Fibroblast of lung (primary cell): ENCODE data around the gene REPIN1. TPM values are rescaled to one million over a fixed set of nuclear protein-coding genes. Genes with fewer than 3 reads are reported as not detected.

Experiments used
- DNase-seq, 2 donors: peaks; one replicate each; pipeline versions ENCODE4 v3.0.0 to v3.0.0-alpha.2; 2010; ENCODE audit warnings: low read depth in 2 of 2
- H2AFZ ChIP-seq: 2 replicates; pipeline ENCODE4 v1.5.1; 2012; ENCODE audit warnings: low read length, control low read depth, inconsistent platforms
- H3K27ac ChIP-seq: 2 replicates; pipeline ENCODE4 v1.5.1; 2011; ENCODE audit warnings: low read length, control low read depth; ENCODE audit not compliant: insufficient read depth
- H3K27me3 ChIP-seq: 2 replicates; pipeline ENCODE4 v1.5.1; 2011; ENCODE audit warnings: mild to moderate bottlenecking, low read length; ENCODE audit not compliant: control insufficient read depth, insufficient read depth
- H3K36me3 ChIP-seq: 2 replicates; pipeline ENCODE4 v1.5.1; 2011; ENCODE audit warnings: low read length; ENCODE audit not compliant: control insufficient read depth, insufficient read depth
- H3K4me1 ChIP-seq: 2 replicates; pipeline ENCODE4 v1.5.1; 2011; ENCODE audit warnings: low read length; ENCODE audit not compliant: control insufficient read depth, insufficient read depth; ENCODE audit errors: extremely low read depth
- H3K4me2 ChIP-seq: 2 replicates; pipeline ENCODE4 v1.5.1; 2011; ENCODE audit warnings: low read length, control low read depth; ENCODE audit not compliant: insufficient read depth; ENCODE audit errors: extremely low read depth
- H3K4me3 ChIP-seq, 4 experiments: fragments of 200-600 bp in 1 of 4; sonication (generic) in 1 of 4; replicated peaks in 1 of 4; 2 replicates each; pipeline ENCODE4 v1.5.1; 2011 to 2016; ENCODE audit warnings: low read length in 4 of 4, low read depth in 3 of 4, mild to moderate bottlenecking in 3 of 4, control low read depth in 2 of 4, inconsistent platforms in 1 of 4, mixed read lengths in 1 of 4; ENCODE audit not compliant: insufficient read depth in 1 of 4; ENCODE audit errors: control extremely low read depth in 1 of 4
- H3K79me2 ChIP-seq: 2 replicates; pipeline ENCODE4 v1.5.1; 2012; ENCODE audit warnings: mild to moderate bottlenecking, low read length, inconsistent platforms; ENCODE audit not compliant: control insufficient read depth, insufficient read depth
- H3K9ac ChIP-seq: 2 replicates; pipeline ENCODE4 v1.5.1; 2011; ENCODE audit warnings: mild to moderate bottlenecking, low read length, control low read depth; ENCODE audit not compliant: insufficient read depth
- H3K9me3 ChIP-seq: 2 replicates; pipeline ENCODE4 v1.5.1; 2012; ENCODE audit warnings: low read depth, low read length; ENCODE audit not compliant: control insufficient read depth, insufficient read depth
- H4K20me1 ChIP-seq: 2 replicates; pipeline ENCODE4 v1.5.1; 2011; ENCODE audit warnings: low read length; ENCODE audit not compliant: control insufficient read depth, insufficient read depth; ENCODE audit errors: extremely low read depth
- EZH2 ChIP-seq: IDR thresholded peaks from 2 replicates; pipeline ENCODE4 v1.5.1; 2012; ENCODE audit warnings: low read length, control low read depth, mild to moderate bottlenecking; ENCODE audit errors: missing control alignments
- polyA plus RNA-seq, 2 donors: library from polyadenylated mRNA; depleted of rRNA in 1 of 2; stranded (reverse) in 1 of 2; unstranded in 1 of 2; fragments of >200 nt; gene quantifications; 2 replicates each; pipeline ENCODE4 v1.2.1, GENCODE V29; 2011 to 2012; ENCODE audit warnings: missing spikeins in 1 of 2
- total RNA-seq: library from RNA; depleted of rRNA; stranded (reverse); fragments of >200 nt; gene quantifications from 2 replicates; pipeline ENCODE4 v1.2.1, GENCODE V29; 2014
- TF ChIP-seq, protein P1 (sequence below), 2 donors: IDR thresholded peaks in 1 of 2; conservative IDR thresholded peaks in 1 of 2; 1 replicate in 1 of 2; 2 replicates in 1 of 2; pipeline ENCODE4 v1.5.1; 2011 to 2012; ENCODE audit warnings: low read length in 2 of 2, control low read depth in 1 of 2, inconsistent platforms in 1 of 2, low read depth in 1 of 2, mild to moderate bottlenecking in 1 of 2

REPIN1 gene
- total and polyA plus RNA-seq, 2 donors (not counting 1 experiment from before 2014, with no cell fraction given): 20.8 to 41.3 TPM

DNA sequence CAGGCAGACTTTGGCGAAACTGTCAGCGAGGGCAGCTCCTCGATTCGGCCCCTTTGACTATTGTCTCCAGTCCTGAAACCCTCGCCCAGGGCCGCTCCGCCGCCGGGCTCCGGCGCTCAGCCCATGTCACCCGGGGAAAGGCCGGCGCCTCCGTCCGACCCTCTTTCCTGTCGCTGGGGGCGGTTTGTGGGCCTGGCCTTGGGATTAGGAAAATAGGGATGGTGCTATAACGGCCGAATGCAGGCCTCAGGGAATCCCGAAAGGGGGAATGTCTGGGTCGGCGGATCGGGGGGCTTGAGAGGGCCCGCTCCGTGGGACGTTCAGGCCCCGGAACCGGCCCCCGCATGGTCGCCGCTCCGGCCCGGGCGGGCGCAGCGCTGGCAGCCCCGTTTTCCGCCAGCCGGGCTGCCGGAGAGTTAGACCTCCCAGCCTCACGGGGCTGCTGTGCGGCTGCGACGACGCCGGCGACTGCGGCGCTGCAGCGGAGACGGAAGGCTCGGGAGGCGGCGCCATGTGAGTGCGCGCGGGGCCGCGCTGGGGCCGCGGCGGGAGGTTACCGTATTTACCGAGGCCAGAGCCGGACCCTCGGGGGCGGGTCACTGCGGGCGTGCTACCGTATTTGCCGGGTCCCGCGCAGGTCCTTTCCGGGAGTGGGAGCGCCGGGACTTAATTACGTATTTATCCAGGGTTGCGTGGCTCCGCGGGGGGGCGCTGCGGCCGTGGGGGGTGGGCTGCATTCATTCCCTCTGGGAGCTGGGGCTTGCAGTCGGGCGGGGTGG is 36.4 kb downstream of the REPIN1 start:
- peak; percentile 91 to 92 for DNase-seq

DNA sequence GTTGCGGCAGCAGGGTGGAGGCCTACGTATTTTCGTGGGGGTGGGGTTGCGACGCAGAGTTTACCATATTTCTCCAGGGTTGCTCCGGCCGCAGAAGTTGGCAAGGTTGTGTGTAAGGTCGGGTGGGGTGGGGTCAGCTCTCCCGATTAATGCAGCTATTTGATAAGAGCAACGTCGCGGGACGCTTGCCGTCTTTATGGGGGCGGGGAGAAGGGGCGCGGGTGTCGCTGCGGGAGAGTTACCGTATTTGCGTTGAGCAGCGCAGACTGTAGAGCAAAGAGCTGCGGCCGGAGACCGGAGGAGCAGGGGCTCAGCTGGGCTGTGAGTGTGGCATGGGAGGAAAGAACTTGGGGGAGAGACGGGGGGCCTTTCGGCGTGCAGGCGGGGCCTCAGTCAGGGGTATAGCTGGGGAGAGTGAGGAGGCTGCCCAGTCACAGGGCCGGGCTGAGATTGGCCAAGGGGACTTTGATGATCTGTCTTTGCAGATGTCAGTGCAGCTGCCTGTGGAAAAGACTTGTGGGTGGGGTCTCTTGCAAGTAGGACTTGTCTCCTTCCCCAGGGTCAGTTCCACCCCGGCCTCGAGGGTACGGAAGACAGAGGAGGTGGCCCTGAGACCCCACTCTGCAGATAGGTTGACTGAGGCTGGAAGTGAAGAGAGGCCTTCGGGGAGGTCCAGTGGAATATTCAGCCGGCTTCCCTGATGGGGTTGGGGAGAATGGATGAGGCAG is 37.1 kb downstream of the REPIN1 start:
- peak overlapping the region; percentile 50 for H3K27ac ChIP-seq

More for the DNA sequence above, 36.4 kb downstream of the REPIN1 start:
- TF ChIP-seq, protein P1, sequence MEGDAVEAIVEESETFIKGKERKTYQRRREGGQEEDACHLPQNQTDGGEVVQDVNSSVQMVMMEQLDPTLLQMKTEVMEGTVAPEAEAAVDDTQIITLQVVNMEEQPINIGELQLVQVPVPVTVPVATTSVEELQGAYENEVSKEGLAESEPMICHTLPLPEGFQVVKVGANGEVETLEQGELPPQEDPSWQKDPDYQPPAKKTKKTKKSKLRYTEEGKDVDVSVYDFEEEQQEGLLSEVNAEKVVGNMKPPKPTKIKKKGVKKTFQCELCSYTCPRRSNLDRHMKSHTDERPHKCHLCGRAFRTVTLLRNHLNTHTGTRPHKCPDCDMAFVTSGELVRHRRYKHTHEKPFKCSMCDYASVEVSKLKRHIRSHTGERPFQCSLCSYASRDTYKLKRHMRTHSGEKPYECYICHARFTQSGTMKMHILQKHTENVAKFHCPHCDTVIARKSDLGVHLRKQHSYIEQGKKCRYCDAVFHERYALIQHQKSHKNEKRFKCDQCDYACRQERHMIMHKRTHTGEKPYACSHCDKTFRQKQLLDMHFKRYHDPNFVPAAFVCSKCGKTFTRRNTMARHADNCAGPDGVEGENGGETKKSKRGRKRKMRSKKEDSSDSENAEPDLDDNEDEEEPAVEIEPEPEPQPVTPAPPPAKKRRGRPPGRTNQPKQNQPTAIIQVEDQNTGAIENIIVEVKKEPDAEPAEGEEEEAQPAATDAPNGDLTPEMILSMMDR (conservative IDR thresholded peaks at IDR 0.05 in 1 of 2, IDR thresholded peaks at IDR 0.05 in 1 of 2; ENCODE audit: low read depth in 1 of 2, low read length in 2 of 2): peak in 1 of 2 donors; percentile 10
- TF ChIP-seq EZH2: no peak
- Histone ChIP-seq H3K4me3 (peak overlapping the region; percentile 69 to 73 (median 70)), H4K20me1 (no peaks in the 10 kb centered on the region), H3K79me2 (no peaks in the 10 kb centered on the region), H3K9ac (peak overlapping the region; percentile 57), H3K4me2 (peak overlapping the region; percentile 88), H3K9me3 (no peaks in the 10 kb centered on the region), H3K27me3 (no peaks in the 10 kb centered on the region), H3K27ac (peak overlapping the region; percentile 63), H2AFZ (peak overlapping the region; percentile 84), H3K4me1 (peaks cover 8% of the 10 kb centered on the region), H3K36me3 (no peaks in the 10 kb centered on the region)

DNA sequence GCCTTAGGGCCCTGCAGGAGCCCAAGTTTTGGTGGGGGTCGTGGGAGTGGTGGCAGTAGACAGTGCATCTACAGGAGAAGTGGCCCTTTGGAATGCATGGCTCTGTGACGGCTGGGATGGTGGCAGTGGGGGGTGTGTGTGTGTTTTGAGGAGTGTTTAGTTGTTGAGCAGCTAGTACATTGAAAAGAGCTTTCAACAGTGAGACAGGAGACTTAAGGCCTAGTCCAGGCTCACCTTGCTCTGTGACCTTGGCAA is 37.6 kb downstream of the REPIN1 start:
- peak overlapping the region; percentile 88 for H3K4me2 ChIP-seq
- H3K9ac ChIP-seq: peak overlapping the region; percentile 43
- DNase-seq: no peak
- peaks cover 8% of the 10 kb centered on the region for H3K4me1 ChIP-seq
- TF ChIP-seq, protein P1 (conservative IDR thresholded peaks at IDR 0.05 in 1 of 2, IDR thresholded peaks at IDR 0.05 in 1 of 2; ENCODE audit: low read depth in 1 of 2, low read length in 2 of 2): no peak
- TF ChIP-seq EZH2: no peak
- H2AFZ ChIP-seq: peak overlapping the region; percentile 59
- no peaks in the 10 kb centered on the region for H3K27me3 ChIP-seq
- H3K36me3 ChIP-seq: no peaks in the 10 kb centered on the region
- no peaks in the 10 kb centered on the region for H3K9me3 ChIP-seq
- H3K79me2 ChIP-seq: no peaks in the 10 kb centered on the region
- peak overlapping the region; percentile 69 to 73 (median 70) for H3K4me3 ChIP-seq
- no peaks in the 10 kb centered on the region for H4K20me1 ChIP-seq
- peak overlapping the region; percentile 50 for H3K27ac ChIP-seq

More for the DNA sequence above, 37.1 kb downstream of the REPIN1 start:
- Histone ChIP-seq H4K20me1 (no peaks in the 10 kb centered on the region), H3K4me1 (peaks cover 8% of the 10 kb centered on the region), H3K36me3 (no peaks in the 10 kb centered on the region), H3K4me2 (peak overlapping the region; percentile 88), H3K4me3 (peak overlapping the region; percentile 69 to 73 (median 70)), H2AFZ (peak overlapping the region; percentile 84), H3K9ac (peak overlapping the region; percentile 57), H3K27me3 (no peaks in the 10 kb centered on the region), H3K79me2 (no peaks in the 10 kb centered on the region), H3K9me3 (no peaks in the 10 kb centered on the region)
- TF ChIP-seq EZH2: no peak
- TF ChIP-seq, protein P1 (conservative IDR thresholded peaks at IDR 0.05 in 1 of 2, IDR thresholded peaks at IDR 0.05 in 1 of 2; ENCODE audit: low read depth in 1 of 2, low read length in 2 of 2): no peak
- no peak for DNase-seq
